ENCODE results near the gene MACROD1. TPM values are rescaled to one million over a fixed set of nuclear protein-coding genes. Genes with fewer than 3 reads are reported as not detected.

The MACROD1 gene
- total RNA-seq, 1 donor from 2014 or later = 86.2 TPM

DNA sequence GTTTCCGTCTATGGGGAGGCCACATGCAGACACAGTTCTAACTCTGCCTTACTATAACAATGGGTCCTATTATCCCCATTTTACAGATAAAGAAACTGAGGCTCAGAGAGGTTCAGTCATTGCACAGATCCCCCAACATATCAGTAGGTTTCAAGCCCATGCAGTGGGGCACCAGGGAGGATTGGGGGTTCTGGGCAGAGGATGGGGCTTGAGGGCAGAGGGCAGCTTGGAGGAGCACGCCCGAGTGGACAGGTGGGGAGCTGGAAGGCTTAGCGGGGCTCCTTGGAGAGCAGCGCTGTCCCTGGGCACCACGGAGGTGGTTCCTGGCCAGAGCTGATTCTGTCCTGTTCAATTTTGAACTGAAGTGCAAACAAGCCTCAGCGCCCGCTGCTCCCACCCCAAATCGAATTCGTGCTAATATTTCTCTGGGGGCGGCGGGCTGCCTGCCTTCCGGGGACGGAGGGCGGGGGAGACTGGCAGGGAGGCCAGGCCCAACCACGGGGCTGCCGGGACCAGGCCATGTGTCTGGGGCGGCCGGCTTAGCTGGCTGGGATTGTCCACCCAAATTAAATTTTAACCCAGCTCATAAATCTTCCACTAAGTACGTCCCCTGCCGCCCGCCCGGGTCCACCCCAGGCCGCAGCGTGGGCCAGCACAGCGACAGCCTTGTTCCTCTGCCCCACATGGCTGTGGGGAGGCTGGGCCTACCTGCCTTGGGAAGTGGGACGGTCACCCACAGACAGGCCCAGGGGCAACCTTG, 80.8 kb downstream of the MACROD1 start:
- no peak for DNase-seq (ENCODE audit: low spot score)
- intact Hi-C loops (cut with DNase I) = no loop called here

DNA sequence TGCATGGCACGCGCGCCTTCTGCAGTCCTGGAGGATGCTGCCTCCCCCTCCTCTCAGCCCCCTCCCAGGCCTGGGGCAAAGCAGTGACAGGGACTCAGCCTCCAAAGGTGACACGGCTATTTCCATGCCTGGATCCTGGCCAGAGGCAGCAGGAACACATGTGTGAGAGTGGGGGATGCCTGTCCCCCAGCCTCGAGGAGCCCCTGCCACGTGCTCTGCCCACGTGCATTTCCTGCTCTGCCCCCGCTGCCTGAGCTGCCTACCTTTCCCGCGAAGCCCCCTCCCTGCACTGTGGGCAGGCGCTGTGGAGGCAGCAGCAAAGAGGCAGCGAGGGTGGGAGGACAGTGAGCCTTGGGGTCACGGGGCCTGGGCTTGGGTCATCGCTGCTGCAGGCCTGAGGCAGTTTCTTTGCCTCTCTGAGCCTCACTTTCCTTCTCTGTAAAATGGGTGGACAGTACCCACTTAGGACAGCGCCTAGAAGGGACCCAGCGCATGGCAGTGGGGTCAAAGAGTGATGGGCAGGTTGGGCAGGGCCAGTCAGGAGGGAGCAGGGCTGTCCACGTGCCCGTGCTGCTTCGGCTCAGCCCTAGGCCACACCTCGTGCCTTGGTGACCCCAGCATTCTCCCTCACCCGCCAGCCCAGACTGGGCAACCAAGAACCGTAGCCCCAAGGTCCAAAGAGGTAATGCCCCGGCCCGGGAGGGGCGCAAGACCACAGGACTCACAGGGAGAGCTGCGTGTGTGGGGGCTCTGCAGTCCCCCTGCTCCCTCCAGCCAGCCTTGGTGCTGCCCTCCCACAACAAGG, 81.6 kb downstream of the MACROD1 start:
- intact Hi-C loops (cut with DNase I) = no loop called here
- no peak for DNase-seq (ENCODE audit: low spot score)

DNA sequence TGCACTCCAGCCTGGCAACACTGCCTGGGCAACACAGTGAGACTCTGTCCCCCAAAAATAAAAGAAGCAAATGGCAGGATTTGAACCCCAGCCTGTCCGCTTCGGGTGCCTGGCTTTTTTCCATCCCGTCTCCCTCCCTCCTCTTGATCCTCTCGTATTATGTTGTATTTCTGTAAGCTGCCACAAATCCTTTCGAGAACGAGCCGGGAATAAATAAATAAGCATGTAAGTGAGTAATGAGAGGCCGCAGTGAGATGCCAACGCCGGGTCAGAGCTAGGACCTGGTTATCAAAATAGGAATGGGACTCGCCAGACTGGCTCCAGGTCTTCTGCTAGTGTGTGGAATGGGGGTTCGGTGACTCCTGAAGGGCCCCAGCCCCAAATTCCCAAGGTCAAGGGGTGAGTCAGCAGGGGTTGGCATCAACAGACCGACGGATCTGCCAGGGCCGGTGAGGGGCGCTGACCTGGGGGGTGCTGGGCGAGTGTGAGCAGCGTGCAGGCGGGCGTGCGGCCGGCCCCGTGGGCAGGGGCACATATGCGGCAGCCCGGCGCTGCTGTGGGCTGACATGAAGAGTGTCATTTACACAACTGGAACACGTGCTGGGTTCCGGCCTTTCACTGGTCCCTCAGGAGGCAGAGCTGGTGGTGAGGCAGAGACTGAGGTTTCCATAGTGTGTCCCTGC, 82.4 kb downstream of the MACROD1 start:
- DNase-seq (ENCODE audit: low spot score) = no peak

DNA sequence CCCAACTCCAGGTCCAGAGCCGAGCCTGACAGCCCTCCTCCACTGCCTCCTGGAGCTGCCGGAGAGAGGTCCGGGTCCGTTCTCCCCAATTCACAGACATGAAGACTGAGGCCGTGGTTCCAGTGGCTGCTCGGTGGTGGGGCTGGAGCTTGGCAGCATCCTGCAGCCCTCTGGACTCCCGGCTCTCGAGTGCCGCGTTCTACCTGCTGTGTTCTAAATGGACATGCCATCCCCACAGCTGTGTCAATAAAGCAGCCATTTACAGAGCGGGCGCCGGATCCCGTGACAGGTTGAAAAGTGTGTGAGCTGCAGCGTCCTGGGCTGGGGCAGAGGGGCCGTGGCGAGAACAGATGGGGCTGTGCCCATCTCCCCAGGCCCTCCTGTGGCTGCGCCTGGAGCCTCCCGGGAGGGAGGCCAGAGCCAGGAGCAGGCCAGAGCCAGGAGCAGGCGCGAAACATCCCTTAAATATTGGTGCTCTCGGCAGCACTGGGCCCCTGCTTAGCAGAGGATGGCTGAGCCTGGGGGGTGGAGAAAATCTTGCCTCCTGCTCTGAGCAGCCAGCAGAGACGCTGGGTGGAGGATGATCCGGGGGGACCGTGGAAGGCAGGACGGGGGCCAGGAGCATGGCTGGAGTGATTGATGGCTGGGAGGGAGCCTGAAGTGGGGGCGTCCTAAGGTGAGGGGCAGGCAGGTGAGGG, 84.0 kb downstream of the MACROD1 start:
- intact Hi-C loops (cut with DNase I) = no loop called here
- no peak for DNase-seq (ENCODE audit: low spot score)

More for the DNA sequence above, 82.4 kb downstream of the MACROD1 start:
- intact Hi-C loops (cut with DNase I) = no loop called here

DNA sequence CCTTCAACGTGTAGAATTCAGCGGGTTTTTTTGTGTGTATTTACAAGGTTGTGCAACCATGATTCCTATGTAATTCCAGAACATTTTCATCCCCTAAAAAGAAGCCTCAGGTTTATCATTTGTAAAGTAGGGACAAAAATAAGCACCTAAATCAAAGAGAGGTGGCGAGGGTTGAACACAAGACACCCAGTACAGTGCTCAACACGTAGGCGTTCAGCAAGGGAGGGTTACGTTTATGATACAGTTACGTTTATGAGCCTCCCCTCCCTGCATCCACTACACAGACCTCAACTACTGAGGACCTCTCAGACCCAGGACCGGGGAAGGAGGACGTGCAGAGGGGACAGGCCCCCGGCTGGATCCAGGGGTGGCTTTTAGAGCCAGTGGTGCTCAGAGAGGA, 85.5 kb downstream of the MACROD1 start:
- intact Hi-C loops (cut with DNase I) = no loop called here
- no peak for DNase-seq (ENCODE audit: low spot score)

DNA sequence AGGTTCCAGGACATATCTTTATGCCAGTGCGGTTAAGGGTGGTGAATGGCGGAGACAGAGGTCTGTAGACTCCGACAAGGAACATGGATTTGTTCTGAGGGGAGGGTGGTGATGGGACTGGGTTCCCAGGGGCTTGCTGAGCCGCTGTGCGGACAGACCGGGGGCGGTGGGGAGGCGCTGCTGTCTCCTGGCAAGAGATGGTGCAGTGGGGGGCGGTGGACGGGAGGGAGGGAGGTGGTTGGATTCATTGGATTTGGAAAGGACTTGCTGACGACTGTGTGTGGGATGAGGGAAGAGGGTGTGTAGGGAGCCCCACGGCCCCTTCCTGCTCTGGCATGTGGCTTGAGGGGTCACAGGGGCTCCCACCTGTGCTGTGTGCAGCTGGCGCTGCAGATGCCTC, 87.0 kb downstream of the MACROD1 start:
- intact Hi-C loops (cut with DNase I) = no loop called here
- DNase-seq (ENCODE audit: low spot score) = no peak

DNA sequence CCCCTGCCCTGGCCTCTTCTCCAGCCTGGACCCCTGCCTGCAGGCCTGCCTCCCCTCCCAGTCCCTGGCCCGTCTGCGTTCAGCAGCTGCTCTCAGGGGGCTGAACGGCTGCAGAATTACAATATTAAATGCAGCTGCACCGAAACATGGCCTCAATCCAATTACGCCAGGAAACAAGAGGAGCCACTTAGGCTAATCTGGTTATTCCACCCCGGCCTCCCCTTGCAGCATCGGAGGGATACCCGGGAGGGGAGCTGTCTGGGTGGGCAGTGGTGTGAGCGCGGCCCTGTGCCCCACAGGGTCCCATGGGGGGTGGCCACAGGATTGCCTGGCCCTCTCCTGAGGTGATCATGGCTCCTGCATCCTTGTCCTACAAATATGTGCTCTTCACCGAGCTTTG, 87.6 kb downstream of the MACROD1 start:
- intact Hi-C loops (cut with DNase I) = no loop called here
- no peak for DNase-seq (ENCODE audit: low spot score)

DNA sequence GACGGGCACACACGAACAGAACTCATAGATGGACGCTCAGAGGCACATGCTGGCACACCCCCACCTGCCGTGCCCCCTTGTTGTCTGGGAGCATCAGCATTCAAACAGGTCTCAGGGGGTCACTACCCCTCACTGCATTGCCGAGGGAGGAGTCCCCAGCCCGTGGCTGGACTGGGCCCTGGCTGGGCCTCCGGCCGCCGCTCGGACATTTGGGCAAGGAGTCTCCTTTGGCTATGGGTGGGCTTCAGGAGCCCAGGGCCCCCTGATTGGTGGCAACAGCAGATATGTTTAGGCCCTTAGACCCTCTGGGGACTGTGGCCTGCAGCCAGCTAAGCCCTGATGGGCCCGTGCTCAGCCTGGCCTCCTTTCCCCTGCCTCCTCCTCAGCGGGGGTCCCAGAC, 88.3 kb downstream of the MACROD1 start:
- intact Hi-C loops (cut with DNase I) = no loop called here
- DNase-seq (ENCODE audit: low spot score) = no peak

DNA sequence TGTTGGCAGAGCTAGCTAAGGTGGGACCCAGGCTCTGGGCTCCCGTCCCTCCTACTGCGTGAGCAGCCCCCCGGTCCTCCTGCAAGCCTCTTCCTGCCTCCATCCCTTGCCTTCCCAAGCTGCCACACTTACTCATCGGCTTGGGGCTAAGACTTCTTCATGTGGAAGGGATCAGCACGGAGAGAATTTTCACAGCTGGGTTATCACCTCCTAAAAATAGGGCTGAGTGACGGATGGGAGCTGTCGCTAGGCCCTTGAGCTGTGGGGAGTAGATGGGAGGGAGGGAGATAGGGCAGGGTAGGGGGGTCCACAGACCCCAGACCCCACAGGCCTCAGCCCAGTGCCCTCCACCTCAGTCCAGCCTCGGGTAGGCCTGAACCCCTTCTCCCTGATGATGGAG, 89.2 kb downstream of the MACROD1 start:
- intact Hi-C loops (cut with DNase I) = no loop called here
- no peak for DNase-seq (ENCODE audit: low spot score)

DNA sequence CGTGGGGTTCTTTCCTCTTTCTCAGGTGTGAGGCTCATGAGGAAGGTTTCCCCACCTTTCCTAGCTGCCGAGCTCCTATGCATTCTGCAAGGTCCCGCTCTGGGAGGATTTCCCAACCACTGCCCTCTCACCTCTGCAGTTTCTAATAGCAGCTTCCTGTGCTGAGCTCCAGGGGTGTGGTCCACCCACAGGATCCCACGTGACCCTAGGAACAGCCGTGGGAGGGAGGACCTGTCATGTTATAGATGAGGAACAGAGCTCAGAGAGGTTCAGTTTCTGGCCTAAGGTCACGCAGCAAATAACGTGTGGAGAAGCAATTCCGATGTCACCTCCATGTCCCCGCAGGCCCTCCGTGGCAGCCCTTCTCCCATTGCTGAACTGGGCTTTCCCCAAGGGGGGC, 91.7 kb downstream of the MACROD1 start:
- intact Hi-C loops (cut with DNase I) = no loop called here
- DNase-seq (ENCODE audit: low spot score) = no peak

DNA sequence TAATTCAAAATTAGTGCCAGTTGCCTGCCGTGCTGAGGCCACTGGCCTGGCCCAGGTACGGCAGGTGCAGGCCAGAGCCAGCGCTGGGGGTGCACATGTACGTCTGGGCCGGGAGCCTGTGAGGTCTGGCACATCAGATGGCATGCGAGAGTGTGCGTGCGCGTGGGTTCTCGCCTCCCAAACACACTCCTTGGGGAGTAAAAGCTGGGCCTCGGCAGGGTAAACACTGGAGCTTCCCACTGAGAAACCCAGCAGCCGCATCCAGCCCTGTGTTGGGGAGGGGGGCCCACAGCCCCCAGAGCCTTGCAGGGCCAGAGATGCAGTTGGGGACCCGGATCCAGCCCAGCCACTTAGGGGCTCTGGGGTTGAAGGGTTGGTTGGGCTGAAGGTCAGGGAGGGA, 92.4 kb downstream of the MACROD1 start:
- intact Hi-C loops (cut with DNase I) = no loop called here
- DNase-seq (ENCODE audit: low spot score) = no peak

DNA sequence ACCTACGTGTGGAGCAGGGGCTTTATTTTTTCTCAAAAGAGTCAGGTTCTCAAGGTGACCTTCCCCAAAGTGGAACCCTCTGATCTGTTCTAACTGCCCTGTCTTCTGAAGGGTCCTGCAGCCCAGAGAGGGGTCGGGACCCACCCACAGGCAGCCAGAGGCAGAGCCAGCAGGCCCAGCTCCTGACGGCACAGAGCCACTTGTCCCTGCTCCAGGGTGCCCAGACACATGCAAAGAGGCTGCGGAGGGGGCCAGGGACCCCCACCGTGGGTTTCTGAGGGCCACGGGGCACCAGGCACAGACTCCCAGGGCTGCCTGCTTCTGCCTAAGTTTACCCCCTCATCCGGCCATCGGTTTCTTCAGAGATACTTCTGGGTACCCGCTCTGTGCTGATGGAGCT, 93.0 kb downstream of the MACROD1 start:
- intact Hi-C loops (cut with DNase I) = no loop called here

DNA sequence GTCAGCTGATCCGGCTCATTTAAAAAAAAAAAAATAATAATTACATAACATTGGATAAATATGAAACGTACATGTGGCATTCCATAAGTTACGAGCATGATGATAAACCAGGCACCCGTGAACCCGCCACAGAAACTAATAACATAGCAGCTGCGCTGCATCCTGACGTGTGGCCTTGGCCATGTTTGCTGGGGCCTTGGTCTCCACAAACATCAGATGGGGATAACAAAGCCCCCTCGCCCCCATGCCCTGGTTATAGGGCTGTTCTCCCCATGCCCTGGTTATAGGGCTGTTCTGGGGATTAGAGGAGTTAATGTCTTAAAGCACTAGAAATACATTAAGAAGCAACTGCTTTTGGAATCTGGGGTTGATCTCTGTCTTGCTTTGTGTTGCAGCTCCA, 93.5 kb downstream of the MACROD1 start:
- no peak for DNase-seq (ENCODE audit: low spot score)
- intact Hi-C loops (cut with DNase I) = no loop called here

More for the DNA sequence above, 93.0 kb downstream of the MACROD1 start:
- DNase-seq (ENCODE audit: low spot score) = no peak

DNA sequence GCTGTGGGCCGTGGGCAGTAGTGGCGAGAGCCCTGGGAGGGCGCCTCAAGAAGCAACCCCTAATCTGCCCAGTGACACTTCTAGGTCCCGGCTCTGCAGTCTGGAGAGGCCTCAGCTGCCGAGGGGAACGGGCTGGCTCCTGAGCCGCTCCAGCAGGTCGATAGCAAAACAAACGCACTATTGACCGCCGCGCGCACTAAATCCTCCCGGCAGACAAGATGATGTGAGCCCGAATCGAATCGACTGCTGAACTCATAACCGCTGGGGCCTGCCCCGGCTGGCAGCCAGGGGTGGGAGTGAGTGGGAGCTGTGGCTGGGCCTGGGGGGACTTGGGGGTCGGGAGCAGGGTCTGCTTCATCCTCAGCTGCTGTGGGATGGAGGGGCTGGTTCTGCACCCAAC, 94.1 kb downstream of the MACROD1 start:
- DNase-seq (ENCODE audit: low spot score) = no peak
- intact Hi-C loops (cut with DNase I) = no loop called here

DNA sequence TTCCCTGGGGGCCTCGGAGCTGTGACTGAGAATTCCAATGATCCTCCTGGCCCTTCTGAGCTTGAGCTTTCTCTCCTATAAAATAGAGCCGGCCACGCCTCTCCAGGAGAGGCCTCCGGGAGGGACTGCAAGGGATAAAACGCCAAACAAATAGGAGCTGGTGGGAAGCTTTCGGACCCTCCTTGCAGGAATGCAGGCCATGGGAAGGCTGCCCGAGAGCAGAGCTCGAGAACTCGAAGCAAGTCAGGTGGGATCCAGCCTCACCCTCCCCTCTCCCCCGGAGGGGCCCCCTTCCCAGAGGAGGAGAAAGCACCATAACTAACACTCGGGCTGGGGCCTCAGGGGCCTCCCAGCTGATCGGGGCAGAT, 95.6 kb downstream of the MACROD1 start:
- intact Hi-C loops (cut with DNase I) = no loop called here
- DNase-seq (ENCODE audit: low spot score) = no peak

DNA sequence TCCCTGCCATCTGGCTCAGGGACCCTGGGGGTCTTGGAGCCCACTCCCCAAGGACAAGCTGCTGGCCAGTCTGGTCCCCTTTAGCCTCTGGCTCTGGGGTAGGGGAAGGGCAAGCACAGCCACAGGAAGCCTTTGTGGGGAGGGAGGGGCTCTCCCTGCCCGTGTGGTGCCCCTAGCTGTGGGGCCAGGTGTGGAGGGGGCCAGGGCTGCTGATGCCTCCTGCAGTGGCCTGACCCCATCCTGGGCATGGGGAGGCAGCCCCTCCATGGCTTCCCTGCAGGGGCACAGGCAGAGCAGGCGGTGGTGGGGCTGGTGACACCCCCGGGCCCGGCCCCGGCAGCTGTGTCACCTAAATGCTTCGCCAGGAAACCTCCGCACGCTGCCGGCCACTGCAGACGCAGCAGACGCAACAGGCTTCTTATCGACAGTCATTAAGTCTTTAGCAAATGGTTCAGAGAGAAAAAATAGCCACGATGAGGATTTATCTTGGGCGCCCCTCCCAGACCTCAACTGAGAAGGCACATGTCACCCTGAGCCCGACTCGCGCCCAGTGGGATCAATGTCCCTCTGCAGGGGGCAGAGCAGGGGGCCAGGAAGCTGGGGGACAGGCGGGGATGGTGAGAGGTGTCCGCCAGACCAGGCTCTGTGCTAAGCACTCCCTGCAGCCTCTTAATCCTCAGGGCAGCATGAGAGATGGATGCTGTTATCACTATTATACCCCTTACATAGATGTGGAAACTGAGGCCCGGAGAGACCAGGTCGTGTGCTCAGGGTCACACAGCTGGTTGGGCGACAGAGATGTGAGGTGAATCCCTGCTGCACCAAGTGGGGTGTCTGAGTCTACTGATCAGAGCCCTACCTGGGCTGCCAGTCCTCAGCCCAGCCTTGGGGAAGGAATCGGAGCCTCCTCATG, 96.3 kb downstream of the MACROD1 start:
- no peak for DNase-seq (ENCODE audit: low spot score)
- intact Hi-C loops (cut with DNase I) = no loop called here

DNA sequence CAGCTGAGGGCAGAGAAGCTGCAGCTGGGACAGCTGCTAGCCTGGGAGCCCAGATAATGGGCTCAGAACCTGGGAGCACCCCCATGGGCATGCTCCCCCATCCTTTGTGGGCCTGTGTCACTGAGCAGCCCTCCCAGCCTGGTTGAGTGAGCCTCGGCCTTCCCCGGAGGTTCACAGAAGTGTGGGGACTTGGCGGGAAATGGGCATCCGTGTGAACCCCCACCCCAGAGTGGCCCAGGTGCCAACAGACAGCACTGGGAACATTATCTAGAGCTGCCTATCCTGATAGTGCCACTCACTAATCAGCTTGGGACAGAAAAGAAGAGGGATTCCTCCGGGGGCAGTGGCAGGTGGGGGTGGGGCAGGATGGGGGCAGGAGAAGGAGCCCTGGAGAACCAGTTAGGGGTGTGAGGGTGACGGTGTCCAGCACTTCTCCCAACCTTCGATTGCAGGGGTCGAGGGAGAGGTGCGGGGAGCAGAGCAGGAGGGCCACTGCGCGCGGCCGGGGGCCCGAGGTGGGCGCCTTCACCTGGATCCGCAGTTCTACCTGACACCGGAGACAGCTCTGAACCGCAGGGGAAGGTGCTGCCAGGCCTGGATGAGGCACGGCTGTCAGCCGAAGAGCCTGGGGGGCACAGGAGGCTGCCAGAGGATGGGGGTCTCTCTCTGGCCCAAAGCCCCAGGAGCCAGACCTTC, 97.1 kb downstream of the MACROD1 start:
- intact Hi-C loops (cut with DNase I) = no loop called here
- DNase-seq (ENCODE audit: low spot score) = no peak

DNA sequence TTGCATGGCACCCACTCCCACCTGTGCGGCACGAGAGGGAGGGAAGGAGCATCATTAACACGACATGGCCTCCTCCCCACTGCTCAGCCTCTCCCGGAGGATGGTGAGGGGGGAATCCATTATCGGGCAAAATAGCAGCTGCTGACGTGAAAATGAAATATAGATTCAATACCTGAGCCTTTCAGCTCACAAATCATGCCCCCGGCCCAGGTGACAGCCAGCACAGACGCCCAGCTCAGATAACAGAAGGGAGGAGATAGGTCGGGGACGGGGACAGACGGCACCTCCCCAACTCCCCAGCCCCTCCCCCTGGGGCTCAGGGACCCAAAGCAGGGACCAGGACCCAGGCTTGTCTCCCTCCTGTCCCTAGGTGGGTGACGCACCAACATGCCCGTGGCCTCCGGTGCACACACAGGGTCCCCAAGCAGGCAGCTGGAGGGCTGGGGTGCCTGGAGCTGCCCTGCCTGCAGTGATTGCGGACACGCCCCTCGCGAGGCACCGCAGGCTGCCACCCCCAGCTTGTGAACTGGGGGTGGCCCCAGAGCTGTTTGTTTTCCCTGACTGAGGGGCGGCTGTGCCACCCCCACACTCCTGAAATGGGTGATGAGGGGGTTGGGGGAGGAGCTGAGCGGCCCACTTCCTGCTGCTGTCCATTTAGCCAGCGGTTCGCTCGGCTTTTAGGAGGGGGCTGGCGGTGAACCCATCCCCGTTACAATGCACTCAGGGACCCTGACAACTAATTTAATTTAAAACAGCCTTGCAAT, 98.5 kb downstream of the MACROD1 start:
- intact Hi-C loops (cut with DNase I) = no loop called here
- no peak for DNase-seq (ENCODE audit: low spot score)

Data from cardiac septum (tissue), 1 donor.